Trophoblast cell (in vitro differentiated cells and primary cell): ENCODE data around the gene OR6C65.
"Not testable (repeated sequence)": the region's sequence is repeated elsewhere in the genome, so short reads cannot be mapped to it uniquely, and the experiment has no call there.

Experiments
- DNase-seq, 2 donors: peaks; one replicate each; pipeline ENCODE4 v3.0.0-alpha.2; 2016
- H2AFZ ChIP-seq: 2 replicates; pipeline ENCODE4 v1.6.1; 2013; ENCODE audit warnings: low read length, moderate library complexity, mild to moderate bottlenecking; ENCODE audit not compliant: insufficient read depth, poor library complexity
- H2AK5ac ChIP-seq: 2 replicates; pipeline ENCODE4 v1.6.1; 2013; ENCODE audit warnings: mild to moderate bottlenecking, low read length
- H2BK120ac ChIP-seq: 2 replicates; pipeline ENCODE4 v1.6.1; 2013; ENCODE audit warnings: low read length, mild to moderate bottlenecking, moderate library complexity; ENCODE audit not compliant: insufficient read depth, poor library complexity
- H2BK12ac ChIP-seq: 2 replicates; pipeline ENCODE4 v1.6.1; 2013; ENCODE audit warnings: mild to moderate bottlenecking, low read length, moderate library complexity
- H2BK5ac ChIP-seq: 2 replicates; pipeline ENCODE4 v1.6.1; 2013; ENCODE audit warnings: low read length, low read depth, moderate library complexity, mild to moderate bottlenecking; ENCODE audit not compliant: poor library complexity
- H3K14ac ChIP-seq: 2 replicates; pipeline ENCODE4 v1.6.1; 2013; ENCODE audit warnings: mild to moderate bottlenecking, low read length
- H3K18ac ChIP-seq: 2 replicates; pipeline ENCODE4 v1.6.1; 2013; ENCODE audit warnings: mild to moderate bottlenecking, low read length
- H3K23ac ChIP-seq: 2 replicates; pipeline ENCODE4 v1.6.1; 2013; ENCODE audit warnings: low read length
- H3K27ac ChIP-seq: 2 replicates; pipeline ENCODE4 v1.5.1; 2013; ENCODE audit warnings: low read depth, mild to moderate bottlenecking, inconsistent platforms, low read length, moderate library complexity
- H3K27me3 ChIP-seq: 2 replicates; pipeline ENCODE4 v1.6.1; 2013; ENCODE audit warnings: inconsistent platforms, mild to moderate bottlenecking, low read length, moderate library complexity; ENCODE audit not compliant: insufficient read depth
- H3K36me3 ChIP-seq, 2 experiments: 1 replicate in 1 of 2; 2 replicates in 1 of 2; pipeline ENCODE4 v1.6.1; 2013; ENCODE audit warnings: low read length in 2 of 2, mild to moderate bottlenecking in 2 of 2, moderate library complexity in 1 of 2; ENCODE audit not compliant: insufficient read depth in 2 of 2, control insufficient read depth in 1 of 2
- H3K4ac ChIP-seq: 2 replicates; pipeline ENCODE4 v1.6.1; 2013; ENCODE audit warnings: low read depth, mild to moderate bottlenecking, low read length, moderate library complexity
- H3K4me1 ChIP-seq, 2 experiments: 1 replicate in 1 of 2; 2 replicates in 1 of 2; pipeline ENCODE4 v1.6.1; 2013; ENCODE audit warnings: low read length in 2 of 2, mild to moderate bottlenecking in 2 of 2, moderate library complexity in 1 of 2; ENCODE audit not compliant: insufficient read depth in 2 of 2, control insufficient read depth in 1 of 2
- H3K4me2 ChIP-seq: 2 replicates; pipeline ENCODE4 v1.6.1; 2013; ENCODE audit warnings: inconsistent platforms, mild to moderate bottlenecking, low read length, moderate library complexity
- H3K4me3 ChIP-seq: 2 replicates; pipeline ENCODE4 v1.5.1; 2013; ENCODE audit warnings: mild to moderate bottlenecking, low read depth, low read length, inconsistent platforms
- H3K79me1 ChIP-seq: one replicate; pipeline ENCODE4 v1.6.1; 2013; ENCODE audit warnings: low read length
- H3K79me2 ChIP-seq: 2 replicates; pipeline ENCODE4 v1.6.1; 2013; ENCODE audit warnings: low read length, mild to moderate bottlenecking; ENCODE audit not compliant: control insufficient read depth, insufficient read depth, poor library complexity
- H3K9ac ChIP-seq: 2 replicates; pipeline ENCODE4 v1.6.1; 2013; ENCODE audit warnings: mild to moderate bottlenecking, low read length
- H3K9me3 ChIP-seq: 2 replicates; pipeline ENCODE4 v1.6.1; 2013; ENCODE audit warnings: low read depth, mild to moderate bottlenecking, control low read depth, inconsistent platforms, low read length; ENCODE audit not compliant: insufficient read depth
- H4K12ac ChIP-seq: 2 replicates; pipeline ENCODE4 v1.6.1; 2013; ENCODE audit warnings: low read depth, mild to moderate bottlenecking, low read length, moderate library complexity
- H4K8ac ChIP-seq: 2 replicates; pipeline ENCODE4 v1.6.1; 2013; ENCODE audit warnings: low read depth, mild to moderate bottlenecking, low read length, moderate library complexity
- H4K91ac ChIP-seq: one replicate; pipeline ENCODE4 v1.6.1; 2013; ENCODE audit warnings: low read depth, mild to moderate bottlenecking, low read length, moderate library complexity
- WGBS: extraction: QIAGEN DNeasy Blood & Tissue Kit; methylation state at CpG from one replicate; pipeline ENCODE4 v1.1.7; 2013; ENCODE audit warnings: missing lambda C conversion rate; ENCODE audit not compliant: insufficient read length, insufficient coverage; ENCODE audit errors: extremely low coverage; 5-methylcytosine and 5-hydroxymethylcytosine counted together

The OR6C65 gene

GRCh38 chr12:55414396-55414823 is 14.1 kb downstream of the OR6C65 start:
- not testable (repeated sequence) for H4K12ac ChIP-seq, H3K27me3 ChIP-seq, H2AFZ ChIP-seq, H3K36me3 ChIP-seq, H3K9ac ChIP-seq, H3K18ac ChIP-seq, H3K9me3 ChIP-seq, H3K4me1 ChIP-seq, H4K8ac ChIP-seq, H3K79me1 ChIP-seq, H3K27ac ChIP-seq, H2BK120ac ChIP-seq, H4K91ac ChIP-seq, H3K23ac ChIP-seq, H2BK5ac ChIP-seq, H3K4me2 ChIP-seq, H3K4ac ChIP-seq, H3K79me2 ChIP-seq, H2BK12ac ChIP-seq, H2AK5ac ChIP-seq, H3K4me3 ChIP-seq, H3K14ac ChIP-seq
- WGBS, result no CpG with 5 or more reads among the region's 11 CpGs
- DNase-seq, result peak in 1 of 2 donors; percentile 32

GRCh38 chr12:55414889-55415288 is 14.6 kb downstream of the OR6C65 start:
- WGBS, result no CpG with 5 or more reads among the region's 34 CpGs
- not testable (repeated sequence) for H2BK5ac ChIP-seq, H2AFZ ChIP-seq, H3K4me3 ChIP-seq, H3K79me1 ChIP-seq, H3K14ac ChIP-seq, H4K12ac ChIP-seq, H3K4me2 ChIP-seq, H2BK12ac ChIP-seq, H2AK5ac ChIP-seq, H3K36me3 ChIP-seq, H3K4me1 ChIP-seq, H3K79me2 ChIP-seq, H4K91ac ChIP-seq, H3K4ac ChIP-seq, DNase-seq, H3K27ac ChIP-seq, H4K8ac ChIP-seq, H3K9ac ChIP-seq, H2BK120ac ChIP-seq, H3K9me3 ChIP-seq, H3K23ac ChIP-seq, H3K27me3 ChIP-seq, H3K18ac ChIP-seq

DNA sequence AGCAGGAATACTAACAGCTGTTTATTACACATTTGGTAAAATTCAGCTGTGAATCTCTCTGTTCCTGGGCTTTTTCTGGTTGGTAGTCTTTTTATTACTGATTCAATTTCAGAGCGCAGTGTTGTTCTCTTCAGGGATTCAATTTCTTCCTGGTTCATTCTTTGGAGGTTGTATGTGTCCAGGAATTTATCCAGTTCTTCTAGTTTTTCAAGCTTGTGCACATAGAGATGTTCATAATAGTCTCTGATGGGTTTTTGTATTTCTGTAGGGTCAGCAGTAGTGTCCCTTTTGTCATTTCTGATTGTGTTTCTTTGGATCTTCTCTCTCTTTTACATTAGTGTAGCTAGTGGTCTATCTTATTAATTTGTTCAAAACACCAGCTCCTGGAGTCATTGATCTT is 16.6 kb downstream of the OR6C65 start:
- Histone ChIP-seq H3K36me3 (no peaks in the 10 kb centered on the region), H3K23ac (no peak overlapping the region), H3K4me3 (no peak overlapping the region), H4K12ac (no peak overlapping the region), H2BK12ac (no peak overlapping the region), H3K14ac (no peak overlapping the region), H2BK120ac (no peak overlapping the region), H3K4me2 (no peak overlapping the region), H3K9me3 (no peaks in the 10 kb centered on the region), H3K79me2 (no peaks in the 10 kb centered on the region), H2BK5ac (no peak overlapping the region), H4K8ac (no peak overlapping the region), H3K4me1 (peaks cover 3 to 4% of the 10 kb centered on the region in 2 experiments), H3K27me3 (no peaks in the 10 kb centered on the region), H3K27ac (no peak overlapping the region), H3K79me1 (no peaks in the 10 kb centered on the region), H3K4ac (no peak overlapping the region), H3K18ac (no peak overlapping the region), H4K91ac (no peak overlapping the region), H2AFZ (no peak overlapping the region), H3K9ac (no peak overlapping the region), H2AK5ac (no peak overlapping the region)
- peak in 1 of 2 donors; percentile 87 for DNase-seq
- WGBS, result no CpG with 5 or more reads among the region's 1 CpG

GRCh38 chr12:55420307-55420962 is 20.1 kb downstream of the OR6C65 start:
- Histone ChIP-seq H3K9ac (no peak overlapping the region), H3K4me3 (peak overlapping the region; percentile 30), H3K4me2 (no peak overlapping the region), H3K4me1 (no peaks in the 10 kb centered on the region), H3K18ac (no peak overlapping the region), H2AFZ (no peak overlapping the region), H3K14ac (no peak overlapping the region), H2BK120ac (no peak overlapping the region), H3K9me3 (no peaks in the 10 kb centered on the region), H2BK5ac (no peak overlapping the region), H3K27ac (no peak overlapping the region), H2AK5ac (no peak overlapping the region), H4K91ac (no peak overlapping the region), H3K23ac (no peak overlapping the region), H3K79me1 (no peaks in the 10 kb centered on the region), H4K8ac (no peak overlapping the region), H3K4ac (no peak overlapping the region), H2BK12ac (no peak overlapping the region), H3K27me3 (no peaks in the 10 kb centered on the region), H3K79me2 (no peaks in the 10 kb centered on the region), H4K12ac (no peak overlapping the region), H3K36me3 (no peaks in the 10 kb centered on the region)
- no peak for DNase-seq
- WGBS, result no CpG with 5 or more reads among the region's 2 CpGs
